ENCODE measurements around the gene CDH13.

CDH13 gene

DNA sequence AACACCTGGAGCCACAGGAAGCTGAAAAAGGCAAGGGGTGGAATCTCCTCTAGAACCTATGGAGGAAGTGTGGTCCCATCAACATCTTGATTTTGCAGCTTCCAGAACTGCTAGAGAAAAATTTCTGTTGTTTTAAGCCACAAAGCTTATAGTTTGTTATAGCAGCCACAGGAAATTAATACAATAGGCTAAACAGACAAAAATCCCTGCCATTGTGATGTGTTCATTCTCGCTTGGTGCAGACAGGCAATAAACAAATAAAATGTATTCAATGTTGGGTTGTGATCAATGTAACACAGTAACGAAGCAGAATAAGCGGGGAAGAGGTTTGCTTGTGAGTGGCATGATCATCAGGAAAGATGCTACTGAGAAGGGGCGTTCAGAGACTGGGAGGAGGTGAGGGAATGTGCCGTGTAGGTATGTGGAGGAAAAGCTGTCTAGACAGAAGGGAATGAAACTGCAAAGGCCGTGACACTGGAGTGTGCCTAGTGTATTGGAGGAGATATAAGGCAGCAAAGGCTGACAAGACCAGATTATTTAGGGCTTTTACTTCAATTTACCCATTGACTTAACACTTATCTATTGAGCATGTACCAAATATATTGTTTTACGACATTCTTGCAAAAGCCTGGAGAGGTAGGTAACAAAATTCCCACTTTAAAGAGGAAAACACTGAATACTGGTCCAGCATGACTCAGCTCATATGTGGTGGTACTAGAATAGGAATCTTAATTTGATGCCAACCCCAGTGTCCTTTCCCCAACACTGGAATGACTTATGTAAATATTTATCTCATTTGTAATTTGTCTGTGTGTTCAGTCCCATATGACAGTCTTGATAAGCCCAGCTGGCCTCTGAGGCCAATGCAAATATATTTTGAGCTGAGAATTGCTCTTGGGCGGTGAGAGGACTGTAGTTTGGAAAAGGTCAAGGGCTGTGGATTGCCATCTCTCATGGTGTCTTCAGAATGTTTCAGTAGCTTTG is 375.9 kb downstream of the CDH13 start:
- H3K9me3 Mint-ChIP-seq: peaks cover 3% of the 10 kb centered on the region
- H3K4me1 Mint-ChIP-seq: no peaks in the 10 kb centered on the region
- DNase-seq: no peak

GRCh38 chr16:83004868-83005652 is 378.3 kb downstream of the CDH13 start:
- Mint-ChIP-seq H3K27me3 (ENCODE audit: low read depth, poor library complexity) (peaks cover 11% of the 10 kb centered on the region), H3K4me3 (no peak overlapping the region), H3K4me1 (no peaks in the 10 kb centered on the region), H3K27ac (no peak overlapping the region), H3K36me3 (ENCODE audit: low read depth) (no peaks in the 10 kb centered on the region), H3K9me3 (peaks cover 3% of the 10 kb centered on the region)
- no peak for DNase-seq
- TF ChIP-seq, protein P1, sequence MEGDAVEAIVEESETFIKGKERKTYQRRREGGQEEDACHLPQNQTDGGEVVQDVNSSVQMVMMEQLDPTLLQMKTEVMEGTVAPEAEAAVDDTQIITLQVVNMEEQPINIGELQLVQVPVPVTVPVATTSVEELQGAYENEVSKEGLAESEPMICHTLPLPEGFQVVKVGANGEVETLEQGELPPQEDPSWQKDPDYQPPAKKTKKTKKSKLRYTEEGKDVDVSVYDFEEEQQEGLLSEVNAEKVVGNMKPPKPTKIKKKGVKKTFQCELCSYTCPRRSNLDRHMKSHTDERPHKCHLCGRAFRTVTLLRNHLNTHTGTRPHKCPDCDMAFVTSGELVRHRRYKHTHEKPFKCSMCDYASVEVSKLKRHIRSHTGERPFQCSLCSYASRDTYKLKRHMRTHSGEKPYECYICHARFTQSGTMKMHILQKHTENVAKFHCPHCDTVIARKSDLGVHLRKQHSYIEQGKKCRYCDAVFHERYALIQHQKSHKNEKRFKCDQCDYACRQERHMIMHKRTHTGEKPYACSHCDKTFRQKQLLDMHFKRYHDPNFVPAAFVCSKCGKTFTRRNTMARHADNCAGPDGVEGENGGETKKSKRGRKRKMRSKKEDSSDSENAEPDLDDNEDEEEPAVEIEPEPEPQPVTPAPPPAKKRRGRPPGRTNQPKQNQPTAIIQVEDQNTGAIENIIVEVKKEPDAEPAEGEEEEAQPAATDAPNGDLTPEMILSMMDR (IDR thresholded peaks at IDR 0.05): no peak

More for the DNA sequence above, 375.9 kb downstream of the CDH13 start:
- TF ChIP-seq, protein P1 (IDR thresholded peaks at IDR 0.05): no peak
- Mint-ChIP-seq H3K36me3 (ENCODE audit: low read depth) (no peaks in the 10 kb centered on the region), H3K4me3 (no peak overlapping the region), H3K27ac (no peak overlapping the region), H3K27me3 (ENCODE audit: low read depth, poor library complexity) (peaks cover 11% of the 10 kb centered on the region)

DNA sequence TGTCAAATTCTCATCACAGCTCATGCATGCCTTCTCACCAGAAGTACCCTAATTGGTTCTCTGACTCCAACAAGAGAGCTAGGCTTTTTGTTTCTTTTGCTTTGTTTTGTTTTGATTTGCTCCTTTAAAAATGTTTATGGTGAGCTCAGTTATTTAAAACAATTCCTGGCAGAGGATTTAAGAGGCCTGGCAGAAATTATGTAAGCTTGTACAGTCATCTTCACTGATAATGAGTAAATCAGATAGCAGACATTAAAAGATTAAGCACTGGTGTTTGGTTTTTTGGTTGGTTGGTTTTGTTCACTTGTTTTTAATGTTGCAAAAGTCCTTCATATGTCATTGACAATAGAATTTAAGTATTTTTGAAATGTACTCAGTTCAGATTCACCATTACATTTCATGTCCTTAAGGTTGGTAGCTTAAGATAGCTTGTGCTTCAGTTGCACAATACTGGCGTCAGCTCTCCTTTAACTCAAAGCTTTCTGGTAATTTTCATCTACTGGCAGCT is 378.9 kb downstream of the CDH13 start:
- Mint-ChIP-seq H3K27me3 (ENCODE audit: low read depth, poor library complexity) (peaks cover 11% of the 10 kb centered on the region), H3K4me3 (no peak overlapping the region), H3K27ac (no peak overlapping the region), H3K9me3 (peaks cover 3% of the 10 kb centered on the region), H3K4me1 (no peaks in the 10 kb centered on the region), H3K36me3 (ENCODE audit: low read depth) (no peaks in the 10 kb centered on the region)
- TF ChIP-seq, protein P1 (IDR thresholded peaks at IDR 0.05): no peak
- no peak for DNase-seq

DNA sequence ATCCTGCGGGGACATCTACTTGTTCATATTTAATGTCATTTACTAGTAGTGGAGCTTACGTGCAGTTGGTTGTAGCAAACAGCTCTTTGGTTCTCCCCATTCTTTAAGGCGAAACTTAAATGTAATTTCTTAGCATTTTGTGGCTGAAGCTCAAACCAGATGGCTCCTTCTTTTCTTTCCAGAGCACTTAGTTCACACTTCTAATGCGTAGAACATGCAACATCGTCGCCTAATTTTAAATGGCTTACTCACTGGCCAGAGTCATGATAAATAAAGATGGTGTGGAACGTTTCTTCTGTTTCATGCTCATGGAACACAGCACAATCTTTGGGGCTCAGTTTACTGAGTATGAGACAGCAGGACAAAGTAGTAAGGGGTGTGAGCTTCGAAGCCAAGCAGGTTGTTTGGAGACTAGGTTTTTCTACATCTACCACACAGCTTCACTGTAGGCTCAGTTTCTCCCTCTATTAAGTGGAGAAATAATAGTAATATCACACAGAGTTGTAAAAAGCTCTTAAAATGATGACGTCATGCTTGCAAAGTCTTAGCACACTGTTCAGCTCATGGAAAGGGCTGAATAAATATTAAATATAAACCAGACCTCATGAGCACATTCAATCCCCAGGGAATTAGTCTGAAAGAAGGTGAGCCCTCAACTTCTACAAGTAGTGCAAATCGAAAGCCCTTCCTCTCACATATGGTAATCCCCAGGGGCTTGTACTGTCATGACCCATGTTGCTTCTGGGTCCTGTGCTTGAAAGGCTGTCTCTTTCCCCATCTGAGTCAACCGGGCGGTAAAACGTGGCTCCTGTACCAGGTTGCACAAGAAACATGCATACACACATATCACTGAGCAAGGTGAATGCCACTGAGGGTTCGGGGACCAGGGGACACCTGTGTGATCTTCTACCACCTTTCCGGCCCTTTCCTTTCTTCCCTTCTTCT is 384.3 kb downstream of the CDH13 start:
- H3K4me1 Mint-ChIP-seq: no peaks in the 10 kb centered on the region
- H3K4me3 Mint-ChIP-seq: no peak overlapping the region
- DNase-seq: no peak
- peak overlapping the region; percentile 54 for H3K27ac Mint-ChIP-seq
- H3K9me3 Mint-ChIP-seq: no peaks in the 10 kb centered on the region
- TF ChIP-seq, protein P1 (IDR thresholded peaks at IDR 0.05): no peak
- no peaks in the 10 kb centered on the region for H3K36me3 Mint-ChIP-seq (ENCODE audit: low read depth)
- H3K27me3 Mint-ChIP-seq (ENCODE audit: low read depth, poor library complexity): no peaks in the 10 kb centered on the region

DNA sequence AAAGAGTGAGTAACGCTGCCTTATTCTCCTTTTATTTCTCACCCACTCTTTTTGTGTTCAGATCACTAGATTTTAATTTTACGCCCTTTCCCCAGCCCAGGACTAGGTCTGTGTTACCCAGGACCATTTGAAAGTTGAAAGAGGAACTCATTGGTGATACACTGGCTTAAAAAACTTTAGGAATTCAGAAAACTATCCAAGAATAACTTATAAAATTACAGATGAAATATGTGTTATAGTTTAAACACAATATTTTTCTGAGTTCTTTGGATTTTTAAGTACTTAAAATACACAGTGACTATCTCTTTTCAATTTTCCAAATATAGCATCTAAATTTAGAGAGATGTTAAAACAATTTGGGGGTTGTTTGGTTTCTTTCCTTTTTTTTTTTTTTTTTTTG is 385.2 kb downstream of the CDH13 start:
- no peaks in the 10 kb centered on the region for H3K4me1 Mint-ChIP-seq
- no peaks in the 10 kb centered on the region for H3K27me3 Mint-ChIP-seq (ENCODE audit: low read depth, poor library complexity)
- H3K4me3 Mint-ChIP-seq: no peak overlapping the region
- H3K36me3 Mint-ChIP-seq (ENCODE audit: low read depth): no peaks in the 10 kb centered on the region
- TF ChIP-seq, protein P1 (IDR thresholded peaks at IDR 0.05): no peak
- no peaks in the 10 kb centered on the region for H3K9me3 Mint-ChIP-seq
- H3K27ac Mint-ChIP-seq: no peak overlapping the region
- no peak for DNase-seq

All from nephron progenitor cell (in vitro differentiated cells).